ENCODE results near the gene EPB41L1.

Gene EPB41L1

GRCh38 chr20:36264426-36265246, 110.1 kb downstream of the EPB41L1 start:
- no peak for DNase-seq

DNA sequence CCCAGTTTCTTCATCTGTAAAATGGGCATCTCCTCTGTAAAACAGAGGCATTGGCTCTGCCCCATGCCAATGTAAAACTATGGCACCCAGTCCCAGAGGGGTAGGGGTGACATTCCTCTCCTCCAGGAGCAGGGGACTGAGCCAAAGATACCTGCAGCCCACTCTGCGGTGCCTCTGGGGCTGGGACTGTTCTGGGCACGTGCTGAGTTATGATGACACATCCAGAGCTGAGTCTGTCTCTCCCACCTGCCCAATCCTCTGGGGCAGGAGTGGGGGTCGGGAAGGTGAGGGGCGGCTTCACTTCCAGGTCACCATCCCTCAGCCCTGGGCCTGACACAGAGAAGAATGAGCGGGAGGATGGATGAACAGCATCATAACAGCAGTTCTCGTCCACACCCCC, 111.6 kb downstream of the EPB41L1 start:
- no peak for DNase-seq

GRCh38 chr20:36267605-36268381, 113.3 kb downstream of the EPB41L1 start:
- no peak for DNase-seq

DNA sequence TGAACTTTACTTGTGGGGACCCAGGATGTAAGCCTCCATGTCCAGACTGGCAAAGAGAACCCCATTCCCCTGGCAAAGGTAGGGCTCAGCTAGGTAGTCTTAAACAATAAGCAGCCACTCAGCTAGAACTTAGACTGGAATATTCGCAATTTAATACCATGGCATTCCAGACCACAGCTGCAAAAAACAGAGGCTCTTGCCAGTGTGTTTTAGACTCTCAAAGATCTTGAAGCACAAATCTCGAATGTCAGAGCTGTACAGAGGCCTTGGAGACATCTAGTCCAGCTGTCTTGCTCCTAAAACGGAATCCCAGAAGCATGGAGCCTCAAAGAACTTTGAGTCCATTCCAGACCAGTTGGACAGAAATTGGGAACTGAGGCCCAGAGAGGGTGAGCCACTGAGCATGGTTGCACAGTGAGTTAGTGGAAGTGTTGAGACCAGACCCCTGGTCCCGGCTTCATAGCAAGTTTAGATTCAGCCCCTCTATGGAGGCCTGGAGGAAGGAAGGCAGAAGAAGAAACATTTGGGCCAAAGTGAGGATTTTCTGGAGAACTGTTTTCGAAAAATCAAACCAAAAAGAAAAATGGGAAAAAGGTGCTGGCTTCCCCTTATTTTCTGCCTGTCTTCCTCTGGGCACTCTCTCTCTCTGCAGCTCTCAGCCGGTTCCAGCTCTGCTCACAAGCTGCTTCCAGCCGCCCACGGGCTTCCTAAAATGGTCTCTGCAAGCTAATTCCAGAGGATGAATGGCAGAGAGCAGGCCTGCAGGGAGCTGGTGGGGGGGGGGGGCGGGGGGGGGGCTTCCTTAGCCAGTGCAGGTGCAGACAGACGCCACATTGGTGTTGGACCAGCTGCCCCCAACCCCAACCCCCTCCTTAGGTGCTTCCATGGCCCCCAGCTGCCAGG, 114.2 kb downstream of the EPB41L1 start:
- DNase-seq = no peak

DNA sequence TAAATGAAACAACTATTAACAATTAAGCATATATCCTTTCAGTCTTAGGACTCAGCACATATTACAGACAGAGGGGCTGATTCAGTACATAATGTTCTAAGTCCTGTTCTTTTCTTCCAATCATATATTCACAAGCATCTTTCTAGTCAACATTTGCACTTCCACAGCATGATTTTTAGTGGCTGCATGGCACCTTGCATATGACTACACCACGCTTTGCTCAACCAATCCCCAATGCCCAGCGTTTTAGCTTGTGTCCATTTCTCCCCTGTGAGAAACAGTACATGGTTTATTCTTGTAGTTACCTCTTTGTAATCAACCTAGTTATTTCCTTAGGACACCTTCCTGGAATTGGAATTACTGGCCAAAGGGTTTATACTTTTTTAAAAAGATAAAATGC, 115.0 kb downstream of the EPB41L1 start:
- no peak for DNase-seq

- no peak for DNase-seq
These were observed 116.5 kb downstream of the EPB41L1 start for GRCh38 chr20:36270744-36271638.

- DNase-seq = no peak
These were observed 117.4 kb downstream of the EPB41L1 start for GRCh38 chr20:36271639-36272546.

- DNase-seq = no peak
These were observed 118.1 kb downstream of the EPB41L1 start for GRCh38 chr20:36272547-36273220.

GRCh38 chr20:36273414-36274180, 119.1 kb downstream of the EPB41L1 start:
- no peak for DNase-seq

DNA sequence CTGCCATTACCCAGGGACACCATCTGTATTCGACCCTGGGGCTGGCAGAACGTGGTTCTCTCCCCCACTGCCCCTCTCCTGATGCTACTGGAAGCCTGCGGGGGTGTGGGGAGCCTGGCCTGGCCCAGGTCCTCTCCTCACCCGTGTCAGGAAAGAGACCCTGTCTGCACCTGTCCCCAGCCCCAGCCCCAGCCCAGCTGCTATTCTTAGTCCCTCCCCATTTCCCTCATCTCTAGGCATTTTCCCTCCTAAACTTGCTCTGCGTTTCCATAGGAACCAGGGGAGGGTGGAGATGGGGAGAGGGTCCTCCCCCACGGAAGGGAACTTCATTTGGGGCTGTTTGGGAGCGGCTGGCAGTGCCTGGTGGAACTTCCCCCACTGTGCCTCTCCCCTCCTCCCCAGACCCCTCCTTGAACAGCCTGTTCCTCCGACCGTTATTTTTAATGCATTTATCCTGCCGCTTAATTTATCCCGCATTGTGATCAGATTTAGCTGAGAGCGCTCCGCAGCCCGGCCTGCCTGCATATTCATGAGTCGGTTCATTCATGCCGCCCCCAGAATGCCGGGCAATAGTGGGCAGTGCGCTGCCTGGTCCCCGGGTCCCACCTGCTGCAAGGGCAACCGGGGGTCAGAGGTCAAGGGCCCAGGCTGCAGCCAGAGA, 119.8 kb downstream of the EPB41L1 start:
- DNase-seq = no peak

DNA sequence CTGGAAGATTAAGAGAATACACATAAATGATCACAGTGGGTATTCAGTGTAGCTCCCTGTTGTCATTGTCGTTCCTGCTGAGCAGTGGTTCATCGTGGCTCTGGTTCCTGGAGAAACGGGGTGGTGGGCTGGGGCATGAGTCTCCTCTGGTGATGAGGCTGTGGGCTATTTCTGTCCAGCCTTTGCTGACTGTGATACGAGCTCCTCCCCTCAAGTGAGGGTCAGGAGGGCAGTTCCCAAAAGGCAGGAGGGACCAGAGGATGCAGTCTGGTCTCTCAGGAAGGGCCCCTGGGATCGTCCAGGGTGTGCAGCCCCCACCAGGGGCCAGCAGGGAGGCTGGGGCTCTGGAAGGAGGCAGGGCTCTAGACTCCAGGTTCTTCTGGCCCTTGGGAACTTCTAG, 120.5 kb downstream of the EPB41L1 start:
- no peak for DNase-seq

- DNase-seq = no peak
These were observed 121.1 kb downstream of the EPB41L1 start for GRCh38 chr20:36275441-36276189.

DNA sequence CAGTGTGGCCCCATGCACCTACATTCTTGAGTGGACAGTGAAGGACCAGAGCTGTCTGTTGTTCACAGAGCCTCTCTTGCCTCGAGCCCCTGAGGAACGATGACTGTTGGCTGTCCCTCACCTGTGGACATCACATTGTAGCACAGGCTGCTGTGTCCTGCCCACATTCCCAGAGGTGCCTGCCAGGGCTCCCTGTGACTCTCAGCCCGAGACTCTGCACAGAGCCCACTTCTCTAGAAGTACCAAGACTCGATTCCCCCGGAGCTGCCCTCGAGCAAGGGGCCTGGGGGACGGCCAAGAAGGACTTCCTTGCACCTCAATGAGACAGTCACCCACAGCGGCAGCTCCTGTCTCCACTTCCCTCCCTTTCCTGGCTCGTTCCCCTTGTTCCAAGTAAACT, 123.0 kb downstream of the EPB41L1 start:
- DNase-seq = no peak

- DNase-seq = no peak
These were observed 124.8 kb downstream of the EPB41L1 start for GRCh38 chr20:36279362-36279761.

DNA sequence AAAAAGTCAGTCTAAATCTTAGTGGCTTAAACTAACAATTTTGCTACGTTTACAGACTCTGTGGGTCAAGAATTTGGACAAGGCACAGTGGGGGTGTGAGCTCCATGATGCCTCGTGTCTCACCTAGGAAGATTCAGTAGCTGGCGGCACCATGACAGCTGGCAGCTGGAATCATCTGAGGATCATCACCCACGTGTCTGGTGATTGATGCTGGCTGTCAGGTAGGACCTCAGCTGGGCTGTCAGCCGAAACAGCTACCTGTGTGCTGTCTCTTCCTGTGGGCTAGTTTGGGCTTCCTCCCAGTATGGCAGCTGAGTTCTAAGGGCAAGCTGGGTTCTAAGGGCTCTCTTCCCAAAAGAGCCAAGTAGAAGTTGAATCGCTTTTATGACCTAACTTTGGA, 125.2 kb downstream of the EPB41L1 start:
- no peak for DNase-seq

DNA sequence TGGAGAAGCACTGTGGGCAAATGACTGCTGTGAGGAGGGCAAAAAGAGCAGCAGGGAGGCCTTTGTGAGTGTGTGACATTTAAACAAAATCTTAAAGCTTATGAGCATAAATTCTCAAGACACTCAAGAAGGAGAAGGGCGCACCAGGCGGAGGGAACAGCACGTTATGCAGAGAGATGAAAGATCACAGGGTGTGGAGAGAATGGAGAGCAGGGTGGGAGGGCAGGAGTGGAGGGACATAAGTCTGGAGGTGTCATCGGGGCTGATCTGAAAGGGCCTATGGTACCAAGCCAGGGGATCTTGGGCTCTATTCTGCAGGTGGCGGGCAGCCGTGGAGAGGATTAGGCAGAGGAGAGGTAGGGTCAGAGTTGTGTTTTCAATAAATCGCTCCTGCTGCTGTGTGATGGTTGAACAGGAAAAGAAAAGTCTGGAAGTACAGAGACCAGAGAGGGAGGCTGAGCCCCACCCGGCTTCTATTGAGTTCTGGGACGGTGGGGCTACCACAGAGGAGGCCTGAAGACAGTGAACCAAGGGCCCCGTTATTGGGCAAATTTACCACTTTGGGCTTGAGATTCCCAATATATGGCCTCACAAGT, 127.3 kb downstream of the EPB41L1 start:
- DNase-seq = no peak
